Ascending aorta (tissue), 2 donors: ENCODE data around the gene PLXNA3. TPM values are rescaled to one million over a fixed set of nuclear protein-coding genes. Genes with fewer than 3 reads are reported as not detected.

Experiments used
- DNase-seq, 2 donors: peaks; one replicate each; pipeline ENCODE4 v3.0.0-alpha.2; 2019; ENCODE audit warnings: low spot score in 2 of 2
- H3K27ac ChIP-seq, 2 donors: fragments of 200-600 bp; sonication (generic); one replicate each; pipeline ENCODE4 v1.5.1; 2016 to 2017; ENCODE audit warnings: mild to moderate bottlenecking in 1 of 2
- H3K27me3 ChIP-seq: fragments of 200-600 bp; sonication (generic); one replicate; pipeline ENCODE4 v1.5.1; 2017
- H3K36me3 ChIP-seq, 2 donors: fragments of 200-600 bp; sonication (generic); one replicate each; pipeline ENCODE4 v1.5.1; 2016
- H3K4me1 ChIP-seq, 2 donors: fragments of 200-600 bp; sonication (generic); one replicate each; pipeline ENCODE4 v1.5.1; 2016 to 2017; ENCODE audit warnings: mild to moderate bottlenecking in 1 of 2
- H3K4me3 ChIP-seq, 2 donors: fragments of 200-600 bp; sonication (generic); one replicate each; pipeline ENCODE4 v1.5.1; 2016 to 2017; ENCODE audit warnings: mild to moderate bottlenecking in 1 of 2
- H3K9me3 ChIP-seq, 2 donors: fragments of 200-600 bp; sonication (generic); one replicate each; pipeline ENCODE4 v1.5.1; 2016
- CTCF ChIP-seq, 3 experiments: fragments of 200-600 bp in 2 of 3; fragments of 450-650 bp in 1 of 3; sonication (generic) in 2 of 3; IDR thresholded peaks; one replicate each; pipeline ENCODE4 v1.5.1; 2016 to 2019; ENCODE audit warnings: antibody characterized with exemption in 3 of 3, mild to moderate bottlenecking in 1 of 3, moderate library complexity in 1 of 3
- intact Hi-C: fragments of 100-400 bp; cut with DNase I; formaldehyde crosslinking; loops from one replicate; pipeline ENCODE4 v1.15.1; 2023
- total RNA-seq: library from RNA; depleted of rRNA; stranded (reverse); fragments of >200 nt; gene quantifications from one replicate; pipeline ENCODE4 v1.1.0, GENCODE V29; 2016

Gene PLXNA3
- total RNA-seq, 1 donor from 2014 or later: 10.0 TPM

DNA sequence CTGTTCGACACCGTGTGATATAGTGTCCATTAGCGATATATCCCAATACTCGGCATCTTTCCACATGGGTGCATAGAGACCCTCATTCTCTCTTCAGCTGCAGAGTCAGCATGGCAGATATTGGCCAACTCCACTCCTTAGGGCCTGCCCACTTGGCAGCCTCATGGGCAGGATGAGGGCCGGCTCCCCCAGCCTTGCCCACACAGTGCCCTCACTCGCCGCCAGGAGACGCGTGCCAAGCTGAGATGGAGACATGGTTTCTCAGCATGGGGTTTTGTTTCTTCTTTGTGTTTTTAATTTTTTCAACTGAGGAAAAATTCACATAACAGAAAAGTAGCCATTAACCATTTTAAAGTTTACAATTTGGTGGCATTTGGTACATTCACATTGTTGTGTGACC, 5.3 kb upstream of the PLXNA3 start:
- Histone ChIP-seq H3K27ac (no peak overlapping the region), H3K4me3 (no peak overlapping the region), H3K4me1 (no peaks in the 10 kb centered on the region), H3K27me3 (no peaks in the 10 kb centered on the region), H3K9me3 (no peaks in the 10 kb centered on the region), H3K36me3 (peaks cover 26 to 28% of the 10 kb centered on the region in 2 donors)
- no peak for DNase-seq
- no peak for TF ChIP-seq CTCF (IDR thresholded peaks at IDR 0.05)
- intact Hi-C loops: no loop called here

GRCh38 chrX:154457491-154458115, 478 bp upstream of the PLXNA3 start:
- TF ChIP-seq CTCF (IDR thresholded peaks at IDR 0.05): no peak
- no peaks in the 10 kb centered on the region for H3K9me3 ChIP-seq
- H3K27me3 ChIP-seq: no peaks in the 10 kb centered on the region
- no peak for DNase-seq
- H3K4me1 ChIP-seq: no peaks in the 10 kb centered on the region
- H3K4me3 ChIP-seq: peak overlapping the region; percentile 60 to 89
- intact Hi-C loops: no loop called here
- H3K27ac ChIP-seq: peak overlapping the region in 1 of 2 donors; percentile 82
- no peaks in the 10 kb centered on the region for H3K36me3 ChIP-seq

- intact Hi-C loops: no loop called here
- no peak for TF ChIP-seq CTCF (IDR thresholded peaks at IDR 0.05)
- peaks cover 6 to 8% of the 10 kb centered on the region in 2 donors for H3K36me3 ChIP-seq
- DNase-seq: no peak
- H3K9me3 ChIP-seq: no peaks in the 10 kb centered on the region
- H3K4me3 ChIP-seq: peak overlapping the region; percentile 60 to 89
- no peaks in the 10 kb centered on the region for H3K4me1 ChIP-seq
- peak overlapping the region; percentile 53 to 82 for H3K27ac ChIP-seq
- no peaks in the 10 kb centered on the region for H3K27me3 ChIP-seq
Observed at GRCh38 chrX:154458954-154459778, 1.1 kb downstream of the PLXNA3 start.

GRCh38 chrX:154459832-154460231, 1.8 kb downstream of the PLXNA3 start:
- no peaks in the 10 kb centered on the region for H3K9me3 ChIP-seq
- intact Hi-C loops: no loop called here
- peak overlapping the region in 1 of 2 donors; percentile 89 for H3K4me3 ChIP-seq
- H3K36me3 ChIP-seq: peaks cover 9 to 14% of the 10 kb centered on the region in 2 donors
- H3K27me3 ChIP-seq: no peaks in the 10 kb centered on the region
- no peak for TF ChIP-seq CTCF (IDR thresholded peaks at IDR 0.05)
- no peak for DNase-seq
- H3K4me1 ChIP-seq: no peaks in the 10 kb centered on the region
- H3K27ac ChIP-seq: peak overlapping the region; percentile 18 to 82

DNA sequence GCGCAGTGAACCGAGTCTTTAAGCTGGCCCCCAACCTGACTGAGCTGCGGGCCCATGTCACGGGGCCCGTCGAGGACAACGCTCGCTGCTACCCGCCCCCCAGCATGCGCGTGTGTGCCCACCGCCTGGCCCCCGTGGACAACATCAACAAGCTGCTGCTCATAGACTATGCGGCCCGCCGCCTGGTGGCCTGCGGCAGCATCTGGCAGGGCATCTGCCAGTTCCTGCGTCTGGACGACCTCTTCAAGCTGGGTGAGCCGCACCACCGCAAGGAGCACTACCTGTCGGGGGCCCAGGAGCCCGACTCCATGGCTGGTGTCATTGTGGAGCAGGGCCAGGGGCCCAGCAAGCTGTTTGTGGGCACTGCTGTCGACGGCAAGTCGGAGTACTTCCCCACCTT, 2.2 kb downstream of the PLXNA3 start:
- Histone ChIP-seq H3K4me3 (peak overlapping the region in 1 of 2 donors; percentile 89), H3K27me3 (no peaks in the 10 kb centered on the region), H3K27ac (peak overlapping the region in 1 of 2 donors; percentile 82), H3K9me3 (no peaks in the 10 kb centered on the region), H3K4me1 (no peaks in the 10 kb centered on the region), H3K36me3 (peaks cover 12 to 14% of the 10 kb centered on the region in 2 donors)
- TF ChIP-seq CTCF (IDR thresholded peaks at IDR 0.05): peak in 1 of 3 experiments; percentile 15
- DNase-seq: no peak
- intact Hi-C loops: no loop called here
